Heart right ventricle (tissue), 16 donors: ENCODE measurements around the gene IL18RAP. TPM values are rescaled to one million over a fixed set of nuclear protein-coding genes. Genes with fewer than 3 reads are reported as not detected.

Source experiments
- ATAC-seq, 8 donors: fragments of 200-7000 bp; cut with Tn5 transposase; one replicate each; pipeline ENCODE4 v1.9.1; 2020; ENCODE audit warnings: mild to moderate bottlenecking in 8 of 8, moderate library complexity in 8 of 8, moderate number of reproducible peaks in 1 of 8
- DNase-seq, 2 donors: peaks; one replicate each; pipeline ENCODE4 v3.0.0-alpha.2; 2020
- H3K27ac ChIP-seq, 10 donors: fragments of 200-600 bp; sonication (generic) in 2 of 10; one replicate each; pipeline versions ENCODE4 v1.5.0 to v1.8.0; 2020 to 2022; ENCODE audit warnings: mild to moderate bottlenecking in 3 of 10
- H3K27me3 ChIP-seq, 7 donors: fragments of 200-600 bp; one replicate each; pipeline ENCODE4 v1.8.0; 2021 to 2022; ENCODE audit warnings: mild to moderate bottlenecking in 2 of 7
- H3K36me3 ChIP-seq, 9 donors: fragments of 200-600 bp; sonication (generic) in 1 of 9; one replicate each; pipeline versions ENCODE4 v1.5.0 to v1.8.0; 2020 to 2022; ENCODE audit warnings: mild to moderate bottlenecking in 2 of 9
- H3K4me1 ChIP-seq, 9 donors: fragments of 200-600 bp; sonication (generic) in 1 of 9; one replicate each; pipeline versions ENCODE4 v1.5.0 to v1.8.0; 2020 to 2022; ENCODE audit warnings: mild to moderate bottlenecking in 4 of 9
- H3K4me3 ChIP-seq, 10 donors: fragments of 200-600 bp; sonication (generic) in 2 of 10; one replicate each; pipeline versions ENCODE4 v1.5.0 to v1.8.0; 2020 to 2022; ENCODE audit warnings: mild to moderate bottlenecking in 7 of 10, moderate library complexity in 2 of 10
- H3K9me3 ChIP-seq, 11 donors: fragments of 200-600 bp in 10 of 11; sonication (generic) in 2 of 11; one replicate each; pipeline versions ENCODE4 v1.5.0 to v1.8.0; 2013 to 2022; ENCODE audit warnings: mild to moderate bottlenecking in 2 of 11, control low read depth in 1 of 11, moderate library complexity in 1 of 11
- CTCF ChIP-seq, 9 donors: fragments of 200-600 bp; sonication (generic) in 2 of 9; IDR thresholded peaks; one replicate each; pipeline versions ENCODE4 v1.5.0 to v1.8.0; 2021 to 2022; ENCODE audit warnings: antibody characterized with exemption in 9 of 9, mild to moderate bottlenecking in 5 of 9, moderate library complexity in 1 of 9
- WGBS, 2 donors: extraction: QIAGEN DNeasy Blood & Tissue Kit; methylation state at CpG; one replicate each; pipeline ENCODE4 v1.1.7; 2013; ENCODE audit warnings: inconsistent platforms in 1 of 2; 5-methylcytosine and 5-hydroxymethylcytosine counted together
- intact Hi-C, 10 donors: fragments of 100-400 bp; cut with DNase I; formaldehyde crosslinking; loops; one replicate each; pipeline versions ENCODE4 v1.11.1 to v1.14.2; 2022
- polyA plus RNA-seq, 2 donors: library from polyadenylated mRNA; stranded (reverse); fragments of 200-250 nt; gene quantifications; one replicate each; pipeline ENCODE4 v1.2.3, GENCODE V29; 2013
- total RNA-seq, 10 donors: library from RNA; stranded (reverse); fragmentation: NEBNext Ultra II Directional in 3 of 10; extraction: Animal tissue kit (Norgen Biotek cat#: 25700) in 3 of 10; gene quantifications; one replicate each; pipeline versions ENCODE4 v1.2.1 to v1.2.4, GENCODE V29; 2021 to 2023
- donor health status: Arrhythmogenic right ventricular cardiomyopathy.
- donor health status: ischemic (EF 13 %, LVEDD 7.1; RV severe dilation, severe dysfunction).
- donor health status: healthy with polysubstance abuse.
- donor health status: DM: no; HTN: yes; CAD: no.
- donor health status: DM: no; HTN: no; CAD: no.
- donor health status: ischemic (EF 25% LVEDD 6.9; RV normal size, moderate dysfunction).
- donor health status: ischemic (EF 25% LVEDD 5.7; RV mildly dilated, moderate dysfunction).
- donor health status: healthy.
- donor health status: DM: yes; HTN: yes; CAD: no.
- donor health status: Ischemic cardiomyopathy.
- donor health status: ischemic (EF 35%, LVEDD 5.7; RV mildly dilated, moderate dysfunction).
- donor health status: nonischemic (EF 11% LVEDD 7.7; RV severe dilation, severe dysfunction).
- donor health status: DM: yes; HTN: yes; CAD: no.
- donor health status: PGD.
- donor health status: ischemic (EF 29% LVEDD 5.4; RV normal size, mild dysfunction).
- donor health status: nonischemic (EF 23%, LVEDD 6.1; RV moderate dilation, normal function).

IL18RAP gene
- total and polyA plus RNA-seq, 12 donors: 0.12 to 1.2 (median 0.49) TPM; not detected in 3

- Histone ChIP-seq H3K4me3 (no peak overlapping the region), H3K27ac (no peak overlapping the region), H3K27me3 (peaks cover 0 to 6% (median 0%) of the 10 kb centered on the region in 7 donors), H3K4me1 (peaks cover 0 to 3% (median 0%) of the 10 kb centered on the region in 9 donors), H3K9me3 (peaks cover 0 to 14% (median 0%) of the 10 kb centered on the region in 11 donors), H3K36me3 (no peaks in the 10 kb centered on the region)
- intact Hi-C loops: no loop called here
- no peak for ATAC-seq
- DNase-seq: no peak
- 83 to 84% methylated on average over 3 of the region's 3 CpGs for WGBS, 2 donors
- no peak for TF ChIP-seq CTCF (IDR thresholded peaks at IDR 0.05)
These were observed 10.8 kb upstream of the IL18RAP start for GRCh38 chr2:102412199-102412598.

- no peaks in the 10 kb centered on the region for H3K9me3 ChIP-seq
- TF ChIP-seq CTCF (IDR thresholded peaks at IDR 0.05): no peak
- peaks cover 0 to 6% (median 3%) of the 10 kb centered on the region in 7 donors for H3K27me3 ChIP-seq
- peak overlapping the region in 1 of 10 donors; percentile 85 for H3K27ac ChIP-seq
- H3K4me1 ChIP-seq: peaks cover 0 to 30% (median 0%) of the 10 kb centered on the region in 9 donors
- H3K4me3 ChIP-seq: no peak overlapping the region
- H3K36me3 ChIP-seq: no peaks in the 10 kb centered on the region
- no peak for DNase-seq
- intact Hi-C loops: no loop called here
- 88 to 89% methylated on average over 1 of the region's 1 CpG for WGBS, 2 donors
- no peak for ATAC-seq
These were observed 5.0 kb upstream of the IL18RAP start for GRCh38 chr2:102417946-102418345.

GRCh38 chr2:102418421-102418961, 4.5 kb upstream of the IL18RAP start:
- Histone ChIP-seq H3K27ac (peak overlapping the region in 1 of 10 donors; percentile 85), H3K9me3 (no peaks in the 10 kb centered on the region), H3K36me3 (no peaks in the 10 kb centered on the region), H3K4me1 (peaks cover 0 to 30% (median 0%) of the 10 kb centered on the region in 9 donors), H3K4me3 (peak overlapping the region in 1 of 10 donors; percentile 24), H3K27me3 (peaks cover 0 to 6% (median 3%) of the 10 kb centered on the region in 7 donors)
- intact Hi-C loops: no loop called here
- no peak for TF ChIP-seq CTCF (IDR thresholded peaks at IDR 0.05)
- ATAC-seq (no peak), DNase-seq (no peak)
- WGBS, 2 donors: 50% methylated on average over 2 of the region's 2 CpGs

GRCh38 chr2:102420290-102420689, 2.7 kb upstream of the IL18RAP start:
- H3K4me1 ChIP-seq: peaks cover 0 to 35% (median 0%) of the 10 kb centered on the region in 9 donors
- H3K27me3 ChIP-seq: peaks cover 0 to 4% (median 0%) of the 10 kb centered on the region in 7 donors
- no peak for TF ChIP-seq CTCF (IDR thresholded peaks at IDR 0.05)
- H3K4me3 ChIP-seq: peak overlapping the region in 1 of 10 donors; percentile 24
- ATAC-seq (no peak), DNase-seq (no peak)
- no peaks in the 10 kb centered on the region for H3K9me3 ChIP-seq
- 87 to 88% methylated on average over 4 of the region's 4 CpGs for WGBS, 2 donors
- intact Hi-C loops: no loop called here
- H3K27ac ChIP-seq: peak overlapping the region in 1 of 10 donors; percentile 85
- H3K36me3 ChIP-seq: no peaks in the 10 kb centered on the region
